T-cell (primary cell): Measurements from ENCODE around the gene RRP1B. TPM values are rescaled to one million over a fixed set of nuclear protein-coding genes. Genes with fewer than 3 reads are reported as not detected.

ENCODE experiments used
- ATAC-seq, 4 experiments: fragments of 200-7000 bp in 3 of 4; fragments of 150-1000 bp in 1 of 4; cut with Tn5 transposase; replicated peaks in 1 of 4; 1 replicate in 3 of 4; 2 replicates in 1 of 4; pipeline ENCODE4 v1.10.0; 2021; ENCODE audit warnings: moderate library complexity in 3 of 4, mild to moderate bottlenecking in 2 of 4, moderate number of reproducible peaks in 1 of 4
- CTCF ChIA-PET, 2 donors: fragments of 300-600 bp; sonication (Branson Sonifier 250); formaldehyde crosslinking; loops; one replicate each; lab custom pipeline; 2022; ENCODE audit warnings: antibody characterized with exemption in 2 of 2; lab: Charles Lee
- POLR2A ChIA-PET, 2 donors: fragments of 300-600 bp; sonication (Branson Sonifier 250); formaldehyde crosslinking; loops; one replicate each; lab custom pipeline; 2022; ENCODE audit warnings: antibody characterized with exemption in 2 of 2; lab: Charles Lee
- DNase-seq, 35 experiments: peaks; one replicate each; pipeline versions ENCODE4 v3.0.0 to v3.0.0-alpha.2; 2013 to 2023
- H3K27ac ChIP-seq: one replicate; pipeline ENCODE4 v1.5.1; 2013; ENCODE audit warnings: low read length
- H3K27me3 ChIP-seq, 2 experiments: replicated peaks in 1 of 2; 1 replicate in 1 of 2; 2 replicates in 1 of 2; pipeline versions ENCODE4 v1.6.1 to v1.7.0; 2013; ENCODE audit warnings: low read length in 1 of 2, mixed read lengths in 1 of 2; ENCODE audit not compliant: control insufficient read depth in 2 of 2, insufficient read depth in 2 of 2; ENCODE audit errors: extremely low read depth in 1 of 2
- H3K36me3 ChIP-seq, 2 donors: 1 replicate in 1 of 2; 2 replicates in 1 of 2; pipeline versions ENCODE4 v1.6.1 to v1.7.0; 2013; ENCODE audit warnings: low read length in 1 of 2; ENCODE audit not compliant: control insufficient read depth in 2 of 2, insufficient read depth in 1 of 2; ENCODE audit errors: extremely low read depth in 1 of 2
- H3K4me1 ChIP-seq, 2 experiments: 1 replicate in 1 of 2; 2 replicates in 1 of 2; pipeline versions ENCODE4 v1.6.1 to v1.7.0; 2013; ENCODE audit warnings: low read length in 2 of 2, mixed read lengths in 1 of 2; ENCODE audit not compliant: insufficient read depth in 2 of 2, control insufficient read depth in 1 of 2; ENCODE audit errors: extremely low read depth in 1 of 2
- H3K4me3 ChIP-seq, 2 donors: 1 replicate in 1 of 2; 2 replicates in 1 of 2; pipeline versions ENCODE4 v1.5.1 to v1.7.0; 2013; ENCODE audit warnings: mild to moderate bottlenecking in 2 of 2, low read length in 1 of 2, moderate library complexity in 1 of 2; ENCODE audit not compliant: control insufficient read depth in 1 of 2; ENCODE audit errors: extremely low read depth in 1 of 2
- H3K9me3 ChIP-seq: 2 replicates; pipeline ENCODE4 v1.7.0; 2013
- H3K27ac Mint-ChIP-seq, 2 donors: one replicate each; pipeline ENCODE4 v1.8.0; 2020 to 2021; ENCODE audit warnings: mild to moderate bottlenecking in 2 of 2, mixed read lengths in 2 of 2
- H3K27me3 Mint-ChIP-seq, 2 donors: one replicate each; pipeline ENCODE4 v1.8.0; 2021 to 2022; ENCODE audit warnings: mixed read lengths in 2 of 2
- H3K36me3 Mint-ChIP-seq: one replicate; pipeline ENCODE4 v1.8.0; 2021; ENCODE audit warnings: mixed read lengths
- H3K4me1 Mint-ChIP-seq, 3 donors: one replicate each; pipeline ENCODE4 v1.8.0; 2020 to 2022; ENCODE audit warnings: mixed read lengths in 3 of 3, mild to moderate bottlenecking in 1 of 3
- H3K4me3 Mint-ChIP-seq, 3 donors: one replicate each; pipeline ENCODE4 v1.8.0; 2020 to 2022; ENCODE audit warnings: mild to moderate bottlenecking in 3 of 3, mixed read lengths in 3 of 3, moderate library complexity in 3 of 3
- H3K9me3 Mint-ChIP-seq, 3 donors: one replicate each; pipeline ENCODE4 v1.8.0; 2020 to 2022; ENCODE audit warnings: mixed read lengths in 3 of 3
- WGBS: methylation state at CpG from one replicate; pipeline ENCODE4 v1.1.5; 2013; ENCODE audit warnings: missing lambda C conversion rate; ENCODE audit not compliant: insufficient coverage; 5-methylcytosine and 5-hydroxymethylcytosine counted together
- total RNA-seq, 35 experiments: library from RNA in 6 of 35; stranded (reverse) in 6 of 35; fragments of 120-200 nt in 1 of 35; gene quantifications; one replicate each; pipeline versions ENCODE4 v1.2.1 to v1.2.4 and lab custom pipeline; 2013 to 2026

Gene RRP1B
- total RNA-seq, 5 donors from 2014 or later (not counting 1 experiment from before 2014, with no cell fraction given), result 33.9 to 39.3 (median 37.8) TPM

- H3K4me1 ChIP-seq, result no peaks in the 10 kb centered on the region
- H3K4me1 Mint-ChIP-seq, result no peaks in the 10 kb centered on the region
- H3K9me3 Mint-ChIP-seq, result peaks cover 0 to 16% (median 8%) of the 10 kb centered on the region in 3 donors
- no peak overlapping the region for H3K27ac Mint-ChIP-seq
- no peak overlapping the region for H3K27ac ChIP-seq
- H3K9me3 ChIP-seq, result no peaks in the 10 kb centered on the region
- no peak overlapping the region for H3K4me3 Mint-ChIP-seq
- 100% methylated on average over 1 of the region's 4 CpGs for WGBS
- no peak for DNase-seq
- ATAC-seq, result no peak
- peaks cover 13% of the 10 kb centered on the region for H3K36me3 Mint-ChIP-seq
- H3K36me3 ChIP-seq, result no peaks in the 10 kb centered on the region
- ChIA-PET CTCF (interaction anchor here in 1 of 2 donors (0.7 kb wide), 1 partner anchor 1801 kb away, joined by 3 read pairs; no protein-coding TSS in a partner anchor), POLR2A (no interaction called here)
- peaks cover 0 to 7% of the 10 kb centered on the region in 2 donors for H3K27me3 Mint-ChIP-seq
- H3K4me3 ChIP-seq, result no peak overlapping the region
- H3K27me3 ChIP-seq, result no peaks in the 10 kb centered on the region
Observed at GRCh38 chr21:43618940-43619339, 40.4 kb upstream of the RRP1B start.

GRCh38 chr21:43619344-43619743 lies 40.0 kb upstream of the RRP1B start:
- Mint-ChIP-seq H3K27ac (no peak overlapping the region), H3K36me3 (peaks cover 13% of the 10 kb centered on the region), H3K4me1 (no peaks in the 10 kb centered on the region), H3K9me3 (peaks cover 0 to 16% (median 8%) of the 10 kb centered on the region in 3 donors), H3K27me3 (peaks cover 0 to 7% of the 10 kb centered on the region in 2 donors), H3K4me3 (no peak overlapping the region)
- Histone ChIP-seq H3K4me3 (no peak overlapping the region), H3K27ac (no peak overlapping the region), H3K36me3 (no peaks in the 10 kb centered on the region), H3K27me3 (no peaks in the 10 kb centered on the region), H3K9me3 (no peaks in the 10 kb centered on the region), H3K4me1 (no peaks in the 10 kb centered on the region)
- 83% methylated on average over 3 of the region's 4 CpGs for WGBS
- ATAC-seq (no peak), DNase-seq (no peak)
- POLR2A ChIA-PET, result no interaction called here
- CTCF ChIA-PET, result interaction anchor here in 1 of 2 donors (0.7 kb wide), 1 partner anchor 1801 kb away, joined by 3 read pairs; no protein-coding TSS in a partner anchor

- Mint-ChIP-seq H3K27ac (no peak overlapping the region), H3K4me3 (no peak overlapping the region), H3K9me3 (peaks cover 0 to 16% (median 8%) of the 10 kb centered on the region in 3 donors), H3K4me1 (no peaks in the 10 kb centered on the region), H3K27me3 (peaks cover 0 to 7% of the 10 kb centered on the region in 2 donors), H3K36me3 (peaks cover 13% of the 10 kb centered on the region)
- ChIA-PET CTCF (no interaction called here), POLR2A (no interaction called here)
- ATAC-seq, result no peak
- Histone ChIP-seq H3K27ac (no peak overlapping the region), H3K4me1 (no peaks in the 10 kb centered on the region), H3K9me3 (no peaks in the 10 kb centered on the region), H3K4me3 (no peak overlapping the region), H3K27me3 (no peaks in the 10 kb centered on the region), H3K36me3 (no peaks in the 10 kb centered on the region)
- WGBS, result 100% methylated on average over 3 of the region's 4 CpGs
- DNase-seq, result no peak
Observed at GRCh38 chr21:43619856-43620255, 39.5 kb upstream of the RRP1B start.

- peaks cover 13% of the 10 kb centered on the region for H3K36me3 Mint-ChIP-seq
- H3K9me3 ChIP-seq, result no peaks in the 10 kb centered on the region
- peaks cover 0 to 16% (median 8%) of the 10 kb centered on the region in 3 donors for H3K9me3 Mint-ChIP-seq
- H3K4me1 ChIP-seq, result no peaks in the 10 kb centered on the region
- H3K27ac Mint-ChIP-seq, result no peak overlapping the region
- no CpG with 5 or more reads among the region's 2 CpGs for WGBS
- ATAC-seq (no peak), DNase-seq (no peak)
- H3K4me3 Mint-ChIP-seq, result no peak overlapping the region
- H3K4me3 ChIP-seq, result no peak overlapping the region
- POLR2A ChIA-PET, result interaction anchor here in 1 of 2 donors (0.6 kb wide), 1 partner anchor 243 kb away, joined by 4 read pairs; no protein-coding TSS in a partner anchor
- no peaks in the 10 kb centered on the region for H3K4me1 Mint-ChIP-seq
- no peaks in the 10 kb centered on the region for H3K27me3 ChIP-seq
- no peaks in the 10 kb centered on the region for H3K36me3 ChIP-seq
- CTCF ChIA-PET, result no interaction called here
- peaks cover 0 to 7% of the 10 kb centered on the region in 2 donors for H3K27me3 Mint-ChIP-seq
- no peak overlapping the region for H3K27ac ChIP-seq
Observed at GRCh38 chr21:43622796-43623195, 36.6 kb upstream of the RRP1B start.

GRCh38 chr21:43623588-43623987 lies 35.8 kb upstream of the RRP1B start:
- H3K27ac Mint-ChIP-seq, result no peak overlapping the region
- Histone ChIP-seq H3K4me3 (no peak overlapping the region), H3K4me1 (no peaks in the 10 kb centered on the region), H3K27me3 (no peaks in the 10 kb centered on the region), H3K27ac (no peak overlapping the region), H3K36me3 (no peaks in the 10 kb centered on the region), H3K9me3 (no peaks in the 10 kb centered on the region)
- H3K36me3 Mint-ChIP-seq, result peaks cover 13% of the 10 kb centered on the region
- H3K27me3 Mint-ChIP-seq, result peaks cover 0 to 7% of the 10 kb centered on the region in 2 donors
- ChIA-PET POLR2A (no interaction called here), CTCF (no interaction called here)
- peaks cover 0 to 16% (median 8%) of the 10 kb centered on the region in 3 donors for H3K9me3 Mint-ChIP-seq
- ATAC-seq, result no peak
- H3K4me1 Mint-ChIP-seq, result no peaks in the 10 kb centered on the region
- WGBS, result 95% methylated on average over 2 of the region's 2 CpGs
- no peak overlapping the region for H3K4me3 Mint-ChIP-seq
- no peak for DNase-seq

GRCh38 chr21:43624339-43624738 lies 35.0 kb upstream of the RRP1B start:
- peaks cover 0 to 14% (median 6%) of the 10 kb centered on the region in 3 donors for H3K9me3 Mint-ChIP-seq
- WGBS, result 100% methylated on average over 1 of the region's 4 CpGs
- no peak overlapping the region for H3K4me3 Mint-ChIP-seq
- Histone ChIP-seq H3K9me3 (no peaks in the 10 kb centered on the region), H3K27me3 (no peaks in the 10 kb centered on the region), H3K36me3 (no peaks in the 10 kb centered on the region), H3K4me1 (no peaks in the 10 kb centered on the region), H3K4me3 (no peak overlapping the region), H3K27ac (no peak overlapping the region)
- H3K27me3 Mint-ChIP-seq, result peaks cover 0 to 7% of the 10 kb centered on the region in 2 donors
- DNase-seq, result no peak
- H3K36me3 Mint-ChIP-seq, result peaks cover 11% of the 10 kb centered on the region
- no peak overlapping the region for H3K27ac Mint-ChIP-seq
- H3K4me1 Mint-ChIP-seq, result no peaks in the 10 kb centered on the region
- ATAC-seq, result no peak
- ChIA-PET POLR2A (no interaction called here), CTCF (no interaction called here)
